ENCODE results near the gene MTCL3.

Gene MTCL3

GRCh38 chr6:127456465-127456864 is 62.7 kb downstream of the MTCL3 start:
- H3K27me3 ChIP-seq (ENCODE audit: insufficient read depth, low read depth, low read length): no peaks in the 10 kb centered on the region
- TF ChIP-seq, protein P1, sequence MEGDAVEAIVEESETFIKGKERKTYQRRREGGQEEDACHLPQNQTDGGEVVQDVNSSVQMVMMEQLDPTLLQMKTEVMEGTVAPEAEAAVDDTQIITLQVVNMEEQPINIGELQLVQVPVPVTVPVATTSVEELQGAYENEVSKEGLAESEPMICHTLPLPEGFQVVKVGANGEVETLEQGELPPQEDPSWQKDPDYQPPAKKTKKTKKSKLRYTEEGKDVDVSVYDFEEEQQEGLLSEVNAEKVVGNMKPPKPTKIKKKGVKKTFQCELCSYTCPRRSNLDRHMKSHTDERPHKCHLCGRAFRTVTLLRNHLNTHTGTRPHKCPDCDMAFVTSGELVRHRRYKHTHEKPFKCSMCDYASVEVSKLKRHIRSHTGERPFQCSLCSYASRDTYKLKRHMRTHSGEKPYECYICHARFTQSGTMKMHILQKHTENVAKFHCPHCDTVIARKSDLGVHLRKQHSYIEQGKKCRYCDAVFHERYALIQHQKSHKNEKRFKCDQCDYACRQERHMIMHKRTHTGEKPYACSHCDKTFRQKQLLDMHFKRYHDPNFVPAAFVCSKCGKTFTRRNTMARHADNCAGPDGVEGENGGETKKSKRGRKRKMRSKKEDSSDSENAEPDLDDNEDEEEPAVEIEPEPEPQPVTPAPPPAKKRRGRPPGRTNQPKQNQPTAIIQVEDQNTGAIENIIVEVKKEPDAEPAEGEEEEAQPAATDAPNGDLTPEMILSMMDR (IDR thresholded peaks at IDR 0.05; ENCODE audit: poor library complexity, severe bottlenecking): no peak
- TF ChIP-seq POLR2AphosphoS5 (IDR thresholded peaks at IDR 0.05) (no peak), TAF1 (IDR thresholded peaks at IDR 0.05; ENCODE audit: low read depth) (no peak), SMC3 (conservative IDR thresholded peaks at IDR 0.05; ENCODE audit: poor library complexity) (no peak), MXI1 (conservative IDR thresholded peaks at IDR 0.05; ENCODE audit: poor library complexity, severe bottlenecking) (no peak), REST (IDR thresholded peaks at IDR 0.05; ENCODE audit: borderline replicate concordance) (no peak), EZH2 (IDR thresholded peaks at IDR 0.05; ENCODE audit: borderline replicate concordance, insufficient read depth, low read length, poor library complexity, severe bottlenecking) (no peak), EP300 (conservative IDR thresholded peaks at IDR 0.05; ENCODE audit: poor library complexity, severe bottlenecking) (no peak), RAD21 (conservative IDR thresholded peaks at IDR 0.05) (no peak)
- H2AFZ ChIP-seq (ENCODE audit: low read depth, low read length): no peak overlapping the region
- no peaks in the 10 kb centered on the region for H3K9me3 ChIP-seq (ENCODE audit: low read length)
- H3K4me2 ChIP-seq (ENCODE audit: low read length): no peak overlapping the region
- peaks cover 16% of the 10 kb centered on the region for H3K79me2 ChIP-seq (replicated peaks; ENCODE audit: insufficient read depth, low read length)
- H3K9ac ChIP-seq (ENCODE audit: low read length): no peak overlapping the region
- H3K9me2 ChIP-seq (ENCODE audit: insufficient read depth, low read length): no peaks in the 10 kb centered on the region
- H3F3A ChIP-seq (ENCODE audit: insufficient read depth, low read length, poor library complexity, severe bottlenecking): no peaks in the 10 kb centered on the region
- no peak overlapping the region for H3K27ac ChIP-seq (ENCODE audit: low read length)
- peaks cover 3% of the 10 kb centered on the region for H3K36me3 ChIP-seq (ENCODE audit: insufficient read depth, low read length)
- peaks cover 10% of the 10 kb centered on the region for H4K20me1 ChIP-seq (ENCODE audit: insufficient read depth)
- no peak overlapping the region for H3K4me3 ChIP-seq (ENCODE audit: low read length)

DNA sequence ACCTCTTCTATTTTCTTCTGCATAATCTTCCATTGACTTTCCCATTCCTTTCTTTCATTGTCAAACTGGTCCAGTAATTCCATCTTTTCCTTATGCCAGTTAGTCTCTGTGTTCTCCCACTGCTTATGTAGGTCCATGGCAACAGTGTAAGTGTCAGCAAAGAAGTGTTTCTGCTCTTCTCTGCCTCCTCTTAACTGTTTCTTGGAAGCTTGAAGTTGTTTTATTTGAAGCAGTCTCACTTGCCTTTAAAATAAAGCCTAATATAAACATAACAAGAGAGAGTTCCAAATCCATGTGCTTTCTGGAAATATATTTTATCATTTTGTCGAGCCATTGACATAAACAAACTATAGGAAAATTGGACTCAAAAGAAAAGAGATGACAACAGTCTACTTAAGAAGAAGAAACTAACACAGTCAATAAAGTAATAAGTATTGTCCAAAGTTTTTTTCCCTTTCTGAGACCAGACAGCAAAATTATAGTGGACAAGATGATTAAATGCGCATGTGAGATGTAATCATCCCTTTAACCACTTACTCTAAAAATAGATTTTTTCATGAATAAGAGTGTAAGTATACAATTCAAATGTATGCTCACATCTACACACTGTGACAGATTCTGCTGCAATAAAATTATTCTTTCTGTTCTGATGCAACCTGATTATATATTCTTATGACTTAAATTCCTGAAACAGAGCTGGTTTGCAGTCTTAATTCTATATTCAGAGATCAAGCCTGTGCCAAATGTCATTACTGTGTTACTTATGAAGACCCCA is 65.1 kb downstream of the MTCL3 start:
- Histone ChIP-seq H3K4me3 (ENCODE audit: low read length) (no peak overlapping the region), H3K79me2 (replicated peaks; ENCODE audit: insufficient read depth, low read length) (peaks cover 8% of the 10 kb centered on the region), H3K4me2 (ENCODE audit: low read length) (no peak overlapping the region), H4K20me1 (ENCODE audit: insufficient read depth) (peaks cover 5% of the 10 kb centered on the region), H3K9me3 (ENCODE audit: low read length) (no peaks in the 10 kb centered on the region), H3K9ac (ENCODE audit: low read length) (no peak overlapping the region), H3K27ac (ENCODE audit: low read length) (no peak overlapping the region), H3K27me3 (ENCODE audit: insufficient read depth, low read depth, low read length) (no peaks in the 10 kb centered on the region), H3K36me3 (ENCODE audit: insufficient read depth, low read length) (peaks cover 6% of the 10 kb centered on the region), H3F3A (ENCODE audit: insufficient read depth, low read length, poor library complexity, severe bottlenecking) (no peaks in the 10 kb centered on the region), H2AFZ (ENCODE audit: low read depth, low read length) (no peak overlapping the region), H3K9me2 (ENCODE audit: insufficient read depth, low read length) (no peaks in the 10 kb centered on the region)
- TF ChIP-seq MXI1 (conservative IDR thresholded peaks at IDR 0.05; ENCODE audit: poor library complexity, severe bottlenecking) (no peak), EZH2 (IDR thresholded peaks at IDR 0.05; ENCODE audit: borderline replicate concordance, insufficient read depth, low read length, poor library complexity, severe bottlenecking) (no peak)
